MM.1S (cell line): ENCODE results near the gene KAZALD1.

Experiments
- DNase-seq: peaks from one replicate; pipeline ENCODE4 v3.0.0-alpha.2; 2015
- H2AFZ ChIP-seq: fragments of 300-600 bp; sonication (generic); 2 replicates; pipeline ENCODE4 v1.6.0; 2016; ENCODE audit warnings: antibody characterized with exemption, low read length
- H3F3A ChIP-seq: fragments of 300-600 bp; sonication (generic); 2 replicates; pipeline ENCODE4 v1.6.1; 2016; ENCODE audit warnings: mild to moderate bottlenecking, antibody characterized with exemption, low read length, moderate library complexity, mixed read lengths; ENCODE audit not compliant: insufficient read depth
- H3K27ac ChIP-seq: fragments of 300-600 bp; sonication (generic); 2 replicates; pipeline ENCODE4 v1.5.1; 2016; ENCODE audit warnings: mild to moderate bottlenecking, low read length
- H3K27me3 ChIP-seq: fragments of 300-600 bp; sonication (generic); replicated peaks from 2 replicates; pipeline ENCODE4 v1.6.0; 2016; ENCODE audit warnings: low read length; ENCODE audit not compliant: insufficient read depth
- H3K36me3 ChIP-seq: fragments of 300-600 bp; sonication (generic); replicated peaks from 2 replicates; pipeline ENCODE4 v1.6.1; 2016; ENCODE audit warnings: mild to moderate bottlenecking, low read length, mixed read lengths; ENCODE audit not compliant: insufficient read depth
- H3K4me1 ChIP-seq: fragments of 300-600 bp; sonication (generic); 2 replicates; pipeline ENCODE4 v1.6.1; 2016; ENCODE audit warnings: low read length, mixed read lengths
- H3K4me2 ChIP-seq: fragments of 300-600 bp; sonication (generic); 2 replicates; pipeline ENCODE4 v1.6.0; 2016; ENCODE audit warnings: low read depth, low read length
- H3K4me3 ChIP-seq: fragments of 300-600 bp; sonication (generic); 2 replicates; pipeline ENCODE4 v1.5.1; 2016; ENCODE audit warnings: low read length, mixed read lengths
- H3K79me2 ChIP-seq: fragments of 300-600 bp; sonication (generic); 2 replicates; pipeline ENCODE4 v1.6.1; 2016; ENCODE audit warnings: mixed run types, low read length, mixed read lengths
- H3K9ac ChIP-seq: fragments of 300-600 bp; sonication (generic); 2 replicates; pipeline ENCODE4 v1.6.1; 2016; ENCODE audit warnings: low read length, mixed read lengths
- H3K9me2 ChIP-seq: fragments of 300-600 bp; sonication (generic); replicated peaks from 2 replicates; pipeline ENCODE4 v1.6.1; 2016; ENCODE audit warnings: mild to moderate bottlenecking, low read length, mixed read lengths; ENCODE audit not compliant: insufficient read depth
- H3K9me3 ChIP-seq: fragments of 300-600 bp; sonication (generic); replicated peaks from 2 replicates; pipeline ENCODE4 v1.6.1; 2016; ENCODE audit warnings: mild to moderate bottlenecking, low read length, mixed read lengths; ENCODE audit not compliant: insufficient read depth
- H4K20me1 ChIP-seq: fragments of 300-600 bp; sonication (generic); 2 replicates; pipeline ENCODE4 v1.6.1; 2016; ENCODE audit warnings: mild to moderate bottlenecking, low read length, moderate library complexity, mixed read lengths; ENCODE audit not compliant: insufficient read depth
- CTCF ChIP-seq: fragments of 300-600 bp; sonication (generic); IDR thresholded peaks from 2 replicates; pipeline ENCODE4 v1.5.1; 2016; ENCODE audit warnings: antibody characterized with exemption, low read length, mixed read lengths
- EZH2 ChIP-seq: fragments of 300-600 bp; sonication (generic); optimal IDR thresholded peaks from 2 replicates; pipeline ENCODE3; 2017; ENCODE audit warnings: low read depth, mild to moderate bottlenecking, antibody characterized with exemption, low read length, mixed read lengths
- EZH2phosphoT487 ChIP-seq: fragments of 300-600 bp; sonication (generic); IDR thresholded peaks from 2 replicates; pipeline ENCODE4 v1.6.1; 2018; ENCODE audit warnings: antibody characterized with exemption, low read length

The KAZALD1 gene

DNA sequence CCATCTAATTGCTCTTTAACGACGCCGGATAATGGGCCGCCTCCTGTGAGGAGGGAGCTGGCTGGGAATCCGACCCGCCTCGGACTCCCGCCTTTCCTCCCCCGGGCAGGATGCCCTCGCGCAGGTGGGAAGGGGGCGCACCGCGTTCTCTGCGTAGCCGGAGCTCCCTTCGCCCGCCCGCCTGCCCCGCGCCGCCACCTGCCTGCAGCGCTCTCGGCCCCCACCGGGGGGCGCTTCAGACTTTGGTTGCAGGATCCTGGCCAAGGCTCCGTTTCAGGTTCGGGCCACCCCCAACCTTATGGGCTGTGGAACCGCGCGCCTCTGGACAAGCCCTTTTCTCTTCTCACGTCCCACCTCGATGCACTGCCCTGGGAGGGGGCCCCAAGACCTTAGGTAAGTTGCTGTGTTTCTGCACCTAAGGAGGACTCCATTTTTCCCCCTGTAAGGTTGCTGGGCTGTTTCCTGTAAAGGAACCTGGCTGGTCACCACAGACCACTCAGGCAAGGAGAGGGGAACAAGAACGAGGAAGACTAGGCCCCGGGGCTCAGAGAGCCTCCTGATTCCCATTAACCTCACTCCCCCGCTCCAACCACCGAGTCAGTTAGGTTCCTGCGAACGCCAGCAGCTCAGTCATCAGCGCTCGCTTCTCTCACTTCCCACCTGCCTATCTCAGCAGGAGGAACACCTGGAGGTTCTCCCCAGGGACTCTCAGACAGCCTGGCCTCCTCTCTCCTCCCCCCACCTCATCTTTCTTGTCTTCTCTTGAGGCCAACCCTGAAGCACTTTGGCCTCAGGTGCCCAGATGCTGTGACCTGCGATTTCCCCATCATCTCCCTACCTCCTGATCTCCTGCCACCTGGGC is 11.3 kb upstream of the KAZALD1 start:
- H3K4me2 ChIP-seq = peak overlapping the region; percentile 98
- H3K36me3 ChIP-seq = no peaks in the 10 kb centered on the region
- peak overlapping the region; percentile 84 for H2AFZ ChIP-seq
- peaks cover 11% of the 10 kb centered on the region for H3F3A ChIP-seq
- H3K9ac ChIP-seq = peak overlapping the region; percentile 52; the same call in 1 of the 2 replicates
- H4K20me1 ChIP-seq = no peaks in the 10 kb centered on the region
- H3K9me3 ChIP-seq = no peaks in the 10 kb centered on the region
- H3K9me2 ChIP-seq = no peaks in the 10 kb centered on the region
- TF ChIP-seq CTCF = peak; percentile 88
- TF ChIP-seq EZH2phosphoT487 = no peak
- H3K4me3 ChIP-seq = peak overlapping the region; percentile 69
- peaks cover 7% of the 10 kb centered on the region; the same call in 1 of the 2 replicates for H3K79me2 ChIP-seq
- DNase-seq = peak; percentile 74
- peaks cover 10% of the 10 kb centered on the region for H3K4me1 ChIP-seq
- H3K27me3 ChIP-seq = peaks cover 17% of the 10 kb centered on the region
- H3K27ac ChIP-seq = peak overlapping the region; percentile 7; the same call in 1 of the 2 replicates

DNA sequence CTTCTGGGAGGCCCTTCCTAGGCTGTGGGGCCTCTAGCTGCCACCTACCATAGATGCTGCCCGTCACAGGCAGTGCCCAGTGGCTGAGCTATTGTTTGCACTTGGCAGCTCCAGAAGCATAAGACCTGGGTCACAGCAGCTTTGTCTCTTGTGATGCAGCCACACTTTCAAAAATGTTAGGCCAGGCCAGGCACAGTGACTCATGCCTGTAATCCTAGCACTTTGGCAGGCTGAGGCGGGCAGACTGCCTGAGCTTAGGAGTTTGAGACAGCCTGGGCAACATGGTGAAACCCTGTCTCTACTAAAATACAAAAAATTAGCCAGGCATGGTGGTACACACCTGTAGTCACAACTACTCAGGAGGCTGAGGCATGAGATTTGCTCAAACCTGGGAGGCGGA is 9.5 kb upstream of the KAZALD1 start:
- Histone ChIP-seq H3K4me2 (no peak overlapping the region), H3K9ac (no peak overlapping the region), H3F3A (peaks cover 11% of the 10 kb centered on the region), H3K9me2 (no peaks in the 10 kb centered on the region), H3K36me3 (no peaks in the 10 kb centered on the region), H3K79me2 (peaks cover 16% of the 10 kb centered on the region; the same call in 1 of the 2 replicates), H3K27me3 (peaks cover 17% of the 10 kb centered on the region), H3K4me1 (peaks cover 10% of the 10 kb centered on the region), H3K27ac (no peak overlapping the region), H3K9me3 (no peaks in the 10 kb centered on the region), H4K20me1 (no peaks in the 10 kb centered on the region), H2AFZ (no peak overlapping the region), H3K4me3 (no peak overlapping the region)
- no peak for DNase-seq
- TF ChIP-seq EZH2phosphoT487 = no peak

- Histone ChIP-seq H3K79me2 (peaks cover 28% of the 10 kb centered on the region), H3K4me2 (no peak overlapping the region)
Observed at GRCh38 chr10:101053516-101053915, 8.3 kb upstream of the KAZALD1 start.

More at GRCh38 chr10:101053516-101053915, 8.3 kb upstream of the KAZALD1 start:
- no peaks in the 10 kb centered on the region for H3K9me2 ChIP-seq
- no peak for DNase-seq
- H3F3A ChIP-seq = peaks cover 11% of the 10 kb centered on the region
- H3K27ac ChIP-seq = no peak overlapping the region
- H4K20me1 ChIP-seq = no peaks in the 10 kb centered on the region
- TF ChIP-seq CTCF (no peak), EZH2phosphoT487 (no peak), EZH2 (no peak)
- no peaks in the 10 kb centered on the region for H3K36me3 ChIP-seq
- peaks cover 10% of the 10 kb centered on the region for H3K4me1 ChIP-seq
- H3K27me3 ChIP-seq = peaks cover 15% of the 10 kb centered on the region
- no peak overlapping the region for H3K9ac ChIP-seq
- H3K4me3 ChIP-seq = no peak overlapping the region
- no peak overlapping the region for H2AFZ ChIP-seq
- H3K9me3 ChIP-seq = no peaks in the 10 kb centered on the region
